GM18505 (cell line): ENCODE results near the gene SLC12A7.

Experiments used
- ATAC-seq: cut with Tn5 transposase; IDR thresholded peaks from one replicate; pipeline ENCODE4 v1.9.1; 2021; ENCODE audit not compliant: unreplicated experiment
- POLR2A ChIP-seq: IDR thresholded peaks from 4 replicates; pipeline ENCODE4 v1.6.1; 2011; ENCODE audit warnings: borderline replicate concordance; ENCODE audit not compliant: insufficient read depth, insufficient read length; ENCODE audit errors: extremely low read depth

SLC12A7 gene

DNA sequence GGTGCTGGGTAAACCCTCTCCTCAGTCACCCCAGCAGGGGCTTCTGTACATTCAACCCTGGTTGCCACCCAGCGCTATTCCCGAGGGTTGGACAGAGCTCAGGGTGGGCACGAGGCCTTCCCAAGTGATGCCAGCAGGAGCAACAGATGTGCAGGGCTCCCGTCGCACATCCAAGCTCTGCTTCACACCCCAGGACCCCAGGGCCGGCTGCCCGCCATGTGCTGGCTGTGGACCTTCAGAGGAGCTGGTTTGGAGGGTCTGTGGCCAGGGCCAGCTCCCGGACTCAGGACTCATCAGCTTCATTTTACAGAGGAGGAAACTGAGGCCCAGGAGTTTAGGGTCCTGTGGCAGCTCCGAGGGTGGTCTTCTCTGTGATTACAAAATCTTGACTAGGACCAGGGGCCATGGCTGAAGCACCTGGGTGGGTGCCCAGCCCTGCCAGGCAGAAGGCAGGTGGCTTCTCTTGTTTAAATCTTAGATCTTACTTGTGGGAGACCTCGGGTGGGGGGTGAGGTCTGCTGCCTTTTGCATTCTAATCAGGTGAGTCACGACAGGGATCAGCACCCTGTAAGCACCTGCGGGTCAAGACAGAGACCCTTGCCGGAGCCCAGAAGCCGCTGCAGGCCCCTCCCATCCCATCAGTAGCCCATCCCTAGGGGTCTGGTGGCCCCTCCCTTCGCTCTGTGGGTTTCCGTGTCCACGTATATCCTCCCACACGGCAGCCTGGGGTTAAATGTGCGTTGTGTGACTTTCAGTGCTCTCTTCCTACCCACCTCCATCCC, 2.1 kb upstream of the SLC12A7 start:
- TF ChIP-seq POLR2A, result no peak
- ATAC-seq, result no peak

DNA sequence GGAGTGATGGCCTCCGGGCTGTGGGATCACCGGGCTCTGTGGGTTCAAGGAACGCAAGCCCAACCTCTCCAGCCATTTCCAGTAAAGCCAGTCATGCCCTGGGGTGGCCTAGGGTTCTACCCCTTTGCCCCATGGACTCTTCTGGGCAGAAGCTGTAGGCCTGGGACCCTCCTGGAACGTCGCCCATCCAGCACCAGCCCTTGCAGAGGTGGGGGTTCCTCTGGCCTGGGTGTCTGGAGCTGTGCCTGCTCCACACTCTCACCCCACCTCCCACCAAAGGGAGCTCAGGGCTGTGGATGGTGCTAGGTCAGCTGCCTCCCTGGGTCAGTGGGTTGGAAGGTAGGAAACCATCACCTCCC, 1.4 kb upstream of the SLC12A7 start:
- no peak for ATAC-seq
- TF ChIP-seq POLR2A, result no peak

DNA sequence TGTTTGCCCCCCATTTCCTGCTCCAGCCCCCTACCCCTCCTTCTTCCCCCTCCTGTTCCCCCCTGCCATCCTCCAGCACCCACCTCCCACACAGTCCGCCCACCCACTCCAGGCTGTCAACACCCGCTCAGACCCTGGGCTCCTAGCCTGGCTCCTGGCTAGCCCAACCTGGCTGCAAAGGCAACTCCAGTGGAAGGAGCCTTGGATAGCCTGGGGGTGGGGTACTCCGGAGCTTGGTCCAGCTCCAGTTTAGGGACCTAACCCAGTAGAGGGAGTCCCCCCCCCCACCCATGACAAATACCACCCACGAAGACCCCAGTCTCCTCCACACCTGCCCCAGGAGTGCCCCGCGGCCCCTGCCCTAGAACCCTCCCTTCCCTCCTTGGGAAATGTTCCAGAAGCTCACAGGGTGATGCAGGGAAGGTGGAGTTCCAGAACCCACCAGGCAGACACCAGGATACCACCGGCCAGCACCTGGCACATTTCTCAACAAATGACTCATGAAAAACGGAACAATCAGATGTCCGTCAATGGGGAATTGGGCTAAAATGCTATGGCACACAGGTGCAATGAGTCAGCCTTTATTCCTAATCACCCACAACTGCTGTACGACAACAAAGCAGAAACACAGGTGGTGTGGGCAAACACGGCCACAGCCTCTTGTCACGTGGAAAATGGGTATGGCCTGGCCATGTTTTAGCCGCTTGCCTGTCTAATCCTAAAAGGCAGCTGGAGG, 901 bp upstream of the SLC12A7 start:
- ATAC-seq, result no peak
- TF ChIP-seq POLR2A, result no peak

DNA sequence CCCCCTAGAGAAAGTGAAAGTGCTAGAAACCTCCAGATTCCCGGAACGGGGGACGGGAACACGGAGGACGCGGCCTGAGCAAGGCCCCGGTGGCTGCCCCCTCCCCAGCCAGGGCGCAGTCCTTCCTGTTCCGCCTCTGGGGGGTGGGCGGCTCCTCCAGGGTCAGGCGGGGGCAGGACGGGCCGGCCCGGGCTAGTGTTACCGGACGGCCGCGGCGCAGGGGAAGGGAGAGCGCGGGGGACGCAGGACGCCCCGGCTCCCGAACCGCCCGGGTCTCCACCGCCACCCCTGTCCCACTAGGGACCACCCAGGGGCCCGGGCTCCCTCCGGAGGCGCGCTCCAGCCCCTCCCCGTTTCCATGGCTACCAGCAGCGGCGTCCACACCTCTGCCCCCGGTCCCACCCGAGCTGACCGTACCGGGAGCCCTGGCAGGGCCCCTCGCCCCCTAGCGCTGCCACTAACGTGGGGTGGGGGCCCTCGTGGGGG, 579 bp downstream of the SLC12A7 start:
- peak; percentile 39 for ATAC-seq
- TF ChIP-seq POLR2A, result peak; percentile 42

DNA sequence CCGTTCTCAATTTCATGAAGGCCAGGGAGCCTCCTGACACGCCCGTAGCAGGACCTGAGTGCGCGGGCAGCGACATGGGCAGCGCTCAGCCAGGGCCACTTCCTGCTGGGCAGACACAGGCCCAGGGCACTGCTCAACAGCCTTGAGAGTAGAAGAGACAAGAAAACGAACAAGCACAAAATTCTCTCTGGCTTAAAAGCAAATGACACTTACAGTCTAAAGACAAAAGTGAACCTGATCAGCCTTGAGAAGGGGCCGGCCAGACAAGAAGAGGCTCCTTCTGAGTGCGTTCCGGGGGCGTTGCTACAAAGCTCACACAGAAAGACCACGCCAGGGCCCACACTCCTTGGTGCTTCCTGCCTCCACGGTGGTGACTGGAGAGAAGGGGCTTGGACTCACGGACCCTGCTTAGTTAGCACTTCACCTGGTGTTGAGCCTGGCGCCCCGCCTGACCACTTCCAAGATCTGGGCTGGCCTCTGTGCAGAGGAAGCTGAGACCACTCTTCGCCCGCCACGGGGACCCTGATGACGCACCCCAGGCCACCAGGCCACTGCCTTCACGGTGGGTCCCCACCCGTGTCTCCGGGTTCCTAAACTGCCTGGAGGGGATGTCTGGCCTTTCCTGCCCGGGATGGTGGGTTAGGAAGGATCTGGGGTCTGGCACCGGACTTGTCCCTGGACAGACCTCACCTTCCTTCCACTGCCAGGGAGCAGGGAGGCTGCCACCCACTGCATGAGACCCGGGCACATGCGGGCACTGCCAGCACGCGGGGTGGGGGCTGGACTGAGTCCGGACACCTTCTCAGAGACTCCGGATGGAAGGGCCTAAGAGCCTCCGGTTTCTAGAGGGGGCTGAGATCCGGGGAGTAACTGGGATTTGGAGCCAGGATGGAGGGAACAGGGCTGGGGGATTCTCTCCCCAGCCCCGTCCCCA, 1.3 kb downstream of the SLC12A7 start:
- no peak for ATAC-seq
- TF ChIP-seq POLR2A, result no peak

DNA sequence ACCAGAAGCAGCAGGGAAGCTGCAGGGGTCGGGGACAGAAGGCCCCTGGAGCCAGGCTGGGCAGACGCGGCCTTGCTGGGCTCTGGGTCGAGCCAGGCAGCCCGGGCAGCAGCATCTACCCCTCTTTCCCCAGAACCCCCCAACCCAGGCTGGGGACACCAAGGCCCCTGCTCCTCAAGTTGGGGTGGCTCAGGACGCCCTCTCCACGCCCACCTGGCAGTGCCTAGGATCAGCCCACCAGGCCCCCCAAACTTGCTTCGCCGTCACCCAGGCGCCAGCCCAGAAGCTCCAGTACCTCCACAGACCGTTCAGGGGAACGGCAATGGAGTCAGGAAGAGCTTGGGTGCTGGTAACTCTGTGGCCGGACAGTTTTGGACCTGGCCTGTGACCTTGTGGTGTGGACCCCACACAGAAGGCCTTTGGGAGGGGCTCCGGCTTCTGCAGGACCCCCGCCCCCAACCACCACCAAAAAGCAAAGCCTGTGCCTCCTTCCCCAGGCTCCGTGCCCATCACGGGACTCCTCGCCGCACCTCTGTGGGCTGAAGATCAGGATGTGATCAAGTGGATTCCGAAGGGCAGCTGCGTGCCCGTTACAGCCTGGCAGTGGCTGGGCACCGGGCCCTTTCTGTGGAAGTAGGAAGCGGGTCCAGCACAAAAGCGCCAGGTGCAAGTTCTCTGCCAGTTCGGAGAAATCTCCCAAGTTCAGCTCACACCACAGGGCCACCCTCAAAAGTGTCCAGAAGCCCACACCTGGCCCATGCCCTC, 2.1 kb downstream of the SLC12A7 start:
- no peak for ATAC-seq
- TF ChIP-seq POLR2A, result no peak

DNA sequence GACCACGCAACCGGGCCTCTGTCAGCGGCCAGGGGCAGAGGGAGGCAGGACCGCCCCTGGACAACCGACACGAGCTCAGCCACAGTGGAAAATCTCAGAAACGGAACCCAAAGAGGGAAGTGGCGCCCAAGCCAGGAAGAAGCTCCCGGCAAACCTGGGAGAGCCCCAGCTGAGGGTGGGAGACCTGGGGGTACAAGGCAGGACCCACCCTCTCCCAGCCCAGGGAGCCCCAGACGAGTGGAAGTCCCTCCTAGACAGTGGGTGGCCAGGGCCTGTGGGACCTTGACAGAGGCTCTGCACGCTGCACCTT, 3.0 kb downstream of the SLC12A7 start:
- no peak for TF ChIP-seq POLR2A
- ATAC-seq, result no peak

DNA sequence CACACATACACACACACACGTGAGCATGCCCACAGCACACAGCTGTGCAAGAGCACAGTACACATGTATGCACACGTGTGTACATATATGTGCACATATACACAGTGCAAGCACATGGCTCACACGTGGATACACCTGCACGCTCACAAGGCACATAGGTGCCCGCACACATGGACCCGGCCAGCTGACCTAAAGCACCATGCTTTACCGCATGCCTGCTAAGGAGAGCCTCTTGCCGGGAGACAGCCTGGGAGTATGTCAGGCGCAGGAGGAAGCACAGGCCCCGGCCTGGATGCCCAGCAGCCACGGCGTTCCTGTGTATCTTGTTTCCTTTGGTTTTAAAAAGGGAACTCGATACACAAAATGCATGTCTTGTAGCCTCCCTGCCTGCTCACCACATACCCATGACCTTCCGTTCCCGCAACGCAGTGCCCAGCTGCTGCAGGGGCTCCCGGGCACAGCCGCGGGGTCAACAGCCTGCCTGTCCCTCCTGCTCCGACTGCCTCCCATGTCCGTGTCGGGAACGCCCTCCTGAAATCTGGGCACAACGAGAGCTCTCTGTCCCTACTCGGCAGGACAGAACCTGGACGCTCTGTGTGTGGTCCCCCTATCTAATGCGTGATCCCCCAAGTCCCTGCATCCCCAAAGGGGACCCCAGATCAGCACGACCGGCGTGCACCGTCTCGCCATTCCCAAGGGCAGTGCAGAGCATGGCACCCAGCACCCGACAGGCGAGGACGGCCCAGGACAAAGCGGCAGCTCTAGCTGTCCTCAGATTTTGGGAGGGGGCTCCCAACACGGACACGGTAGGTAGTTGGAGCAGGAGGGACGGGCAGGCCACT, 3.6 kb downstream of the SLC12A7 start:
- no peak for TF ChIP-seq POLR2A
- ATAC-seq, result no peak

DNA sequence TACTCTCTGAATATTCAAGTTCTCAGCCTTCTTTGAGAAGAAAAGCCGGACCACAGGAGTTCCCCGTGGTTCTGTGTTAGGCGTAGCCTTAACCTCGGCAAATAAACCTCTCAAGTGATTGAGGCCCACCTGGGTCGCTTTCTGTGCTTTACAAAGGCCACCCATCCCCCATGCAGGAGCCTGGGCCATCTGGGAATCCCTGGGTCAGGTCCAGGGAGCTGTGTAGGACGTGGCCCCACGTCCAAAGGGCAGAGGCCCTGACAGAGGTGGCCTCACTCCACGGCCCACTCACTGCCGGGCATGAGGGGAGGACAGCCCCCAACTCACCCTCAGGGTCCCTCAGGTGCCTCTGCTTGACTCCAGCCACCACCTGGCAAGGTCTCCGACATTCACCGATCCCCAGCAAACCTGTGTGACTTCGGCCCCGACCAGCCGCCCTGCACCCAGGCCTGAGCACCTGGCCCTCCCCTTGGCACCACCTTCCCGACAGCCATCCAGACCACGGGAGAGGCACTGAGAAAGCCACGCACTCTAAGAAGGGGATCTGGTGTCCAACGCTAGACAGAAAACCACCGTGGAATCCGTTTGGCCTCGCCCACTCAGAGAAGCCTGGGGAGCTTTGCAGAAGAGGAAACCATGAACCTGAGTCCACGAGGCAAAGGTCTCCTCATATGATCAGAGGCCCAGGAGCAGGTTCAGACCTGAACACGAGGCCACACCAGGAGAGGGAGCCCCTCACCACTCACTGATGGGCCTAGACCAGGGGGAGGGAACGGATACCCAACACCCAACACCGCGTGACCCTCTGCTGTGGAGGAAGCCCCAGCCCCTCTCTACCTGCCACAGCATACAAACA, 4.5 kb downstream of the SLC12A7 start:
- no peak for TF ChIP-seq POLR2A
- ATAC-seq, result no peak

DNA sequence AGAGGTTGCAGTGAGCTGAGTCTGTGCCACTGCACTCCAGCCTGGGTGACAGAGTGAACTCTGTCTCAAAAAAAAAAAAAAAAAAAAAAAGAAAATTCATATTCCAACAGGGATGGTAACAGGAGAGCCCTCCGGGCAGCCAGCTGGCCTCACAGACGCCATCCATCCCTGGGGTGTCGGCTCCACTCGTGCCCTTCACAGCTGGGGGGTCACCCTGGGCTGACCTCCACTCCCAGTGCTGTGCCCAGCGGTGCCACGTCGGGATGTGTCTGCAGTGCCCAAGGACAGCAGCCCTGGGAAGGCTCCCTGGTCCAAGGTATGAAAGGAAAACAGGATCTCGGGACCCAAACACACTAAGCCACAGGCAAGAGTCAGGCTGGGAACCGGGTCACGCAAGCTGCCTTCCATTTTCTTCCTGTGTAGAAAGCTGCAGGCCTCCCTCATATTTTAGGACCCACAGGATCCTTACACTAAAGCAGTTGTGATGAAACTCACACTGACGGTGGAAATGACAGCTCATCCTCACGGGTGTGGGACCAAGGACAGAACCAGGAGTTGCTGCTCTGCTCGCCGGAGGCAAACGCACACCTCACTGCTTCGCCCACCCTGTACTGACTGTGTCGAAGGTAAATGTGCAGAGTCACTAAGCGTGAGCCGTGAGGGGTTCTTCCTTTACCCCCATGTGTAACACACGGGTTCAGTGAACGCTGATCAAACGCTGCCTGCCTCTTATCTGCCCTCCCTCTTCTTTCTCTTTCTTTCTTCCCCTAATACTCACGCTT, 5.3 kb downstream of the SLC12A7 start:
- TF ChIP-seq POLR2A, result no peak
- no peak for ATAC-seq
